HEK293 (cell line): ENCODE data around the gene THAP2.

Experiments used
- CTCF ChIP-seq: fragments of 450-650 bp; formaldehyde crosslinking; IDR thresholded peaks from 2 replicates; pipeline ENCODE4 v1.5.1; 2016; ENCODE audit warnings: missing biosample characterization, missing genetic modification characterization
- HOXA7 ChIP-seq: sonication (generic); formaldehyde crosslinking; IDR thresholded peaks from 2 replicates; pipeline ENCODE4 v1.8.1; 2022; ENCODE audit warnings: missing genetic modification reagents, borderline replicate concordance
- REPIN1 ChIP-seq: fragments of 450-650 bp; formaldehyde crosslinking; IDR thresholded peaks from 2 replicates; pipeline ENCODE4 v1.5.1; 2017; ENCODE audit warnings: missing biosample characterization, missing genetic modification characterization, low read depth
- WT1 ChIP-seq: fragments of 450-650 bp; formaldehyde crosslinking; IDR thresholded peaks from 2 replicates; pipeline ENCODE4 v1.5.1; 2016; ENCODE audit warnings: missing biosample characterization, missing genetic modification characterization
- ZNF398 ChIP-seq: fragments of 450-650 bp; formaldehyde crosslinking; IDR thresholded peaks from 2 replicates; pipeline ENCODE4 v1.5.1; 2017; ENCODE audit warnings: missing biosample characterization, missing genetic modification characterization
- ZNF488 ChIP-seq: fragments of 450-650 bp; formaldehyde crosslinking; IDR thresholded peaks from 2 replicates; pipeline ENCODE4 v1.5.1; 2016; ENCODE audit warnings: missing biosample characterization, missing genetic modification characterization
- ZNF776 ChIP-seq: fragments of 450-650 bp; formaldehyde crosslinking; IDR thresholded peaks from 2 replicates; pipeline ENCODE4 v1.5.0; 2017; ENCODE audit warnings: missing biosample characterization, missing genetic modification characterization, borderline replicate concordance

GRCh38 chr12:71652656-71653055, 11.4 kb upstream of the THAP2 start:
- TF ChIP-seq CTCF (tag by site-specific recombination) (no peak), REPIN1 (no peak), ZNF776 (tag by site-specific recombination) (no peak), HOXA7 (CRISPR knock-in tag) (no peak), WT1 (tag by site-specific recombination) (no peak), ZNF488 (tag by site-specific recombination) (no peak), ZNF398 (tag by site-specific recombination) (no peak)
